GM21619 (cell line): ENCODE data around the gene ERN1.

Experiments
- ATAC-seq: cut with Tn5 transposase; IDR thresholded peaks from one replicate; pipeline ENCODE4 v1.9.1; 2021; ENCODE audit not compliant: unreplicated experiment

Gene ERN1

GRCh38 chr17:64158406-64158805 lies 28.5 kb upstream of the ERN1 start:
- ATAC-seq = no peak

GRCh38 chr17:64157669-64158180 lies 27.8 kb upstream of the ERN1 start:
- ATAC-seq = no peak

GRCh38 chr17:64156670-64157069 lies 26.7 kb upstream of the ERN1 start:
- no peak for ATAC-seq

- no peak for ATAC-seq
Measured at GRCh38 chr17:64155751-64156544, 26.0 kb upstream of the ERN1 start.

GRCh38 chr17:64155129-64155528 lies 25.2 kb upstream of the ERN1 start:
- ATAC-seq = no peak

- ATAC-seq = no peak
Measured at GRCh38 chr17:64154717-64155116, 24.8 kb upstream of the ERN1 start.

GRCh38 chr17:64154313-64154695 lies 24.4 kb upstream of the ERN1 start:
- no peak for ATAC-seq

- no peak for ATAC-seq
Measured at GRCh38 chr17:64153565-64154312, 23.8 kb upstream of the ERN1 start.

- ATAC-seq = no peak
Measured at GRCh38 chr17:64152428-64153125, 22.6 kb upstream of the ERN1 start.

GRCh38 chr17:64151016-64151368 lies 21.0 kb upstream of the ERN1 start:
- ATAC-seq = no peak

GRCh38 chr17:64150237-64151015 lies 20.5 kb upstream of the ERN1 start:
- no peak for ATAC-seq

GRCh38 chr17:64149196-64149595 lies 19.3 kb upstream of the ERN1 start:
- ATAC-seq = no peak

- no peak for ATAC-seq
Measured at GRCh38 chr17:64148699-64149098, 18.8 kb upstream of the ERN1 start.

- no peak for ATAC-seq
Measured at GRCh38 chr17:64148017-64148631, 18.2 kb upstream of the ERN1 start.

GRCh38 chr17:64147110-64148016 lies 17.4 kb upstream of the ERN1 start:
- no peak for ATAC-seq

- ATAC-seq = no peak
Measured at GRCh38 chr17:64146418-64147109, 16.6 kb upstream of the ERN1 start.

GRCh38 chr17:64145751-64146417 lies 15.9 kb upstream of the ERN1 start:
- peak; percentile 94 for ATAC-seq

GRCh38 chr17:64145375-64145750 lies 15.4 kb upstream of the ERN1 start:
- ATAC-seq = no peak
